ELR (cell line): ENCODE measurements around the gene AVPR1A.
"Not testable (repeated sequence)": the region's sequence is repeated elsewhere in the genome, so short reads cannot be mapped to it uniquely, and the experiment has no call there.

Experiments
- DNase-seq: peaks from one replicate; pipeline ENCODE4 v3.0.0-alpha.2; 2015; ENCODE audit warnings: low read depth

Gene AVPR1A

DNA sequence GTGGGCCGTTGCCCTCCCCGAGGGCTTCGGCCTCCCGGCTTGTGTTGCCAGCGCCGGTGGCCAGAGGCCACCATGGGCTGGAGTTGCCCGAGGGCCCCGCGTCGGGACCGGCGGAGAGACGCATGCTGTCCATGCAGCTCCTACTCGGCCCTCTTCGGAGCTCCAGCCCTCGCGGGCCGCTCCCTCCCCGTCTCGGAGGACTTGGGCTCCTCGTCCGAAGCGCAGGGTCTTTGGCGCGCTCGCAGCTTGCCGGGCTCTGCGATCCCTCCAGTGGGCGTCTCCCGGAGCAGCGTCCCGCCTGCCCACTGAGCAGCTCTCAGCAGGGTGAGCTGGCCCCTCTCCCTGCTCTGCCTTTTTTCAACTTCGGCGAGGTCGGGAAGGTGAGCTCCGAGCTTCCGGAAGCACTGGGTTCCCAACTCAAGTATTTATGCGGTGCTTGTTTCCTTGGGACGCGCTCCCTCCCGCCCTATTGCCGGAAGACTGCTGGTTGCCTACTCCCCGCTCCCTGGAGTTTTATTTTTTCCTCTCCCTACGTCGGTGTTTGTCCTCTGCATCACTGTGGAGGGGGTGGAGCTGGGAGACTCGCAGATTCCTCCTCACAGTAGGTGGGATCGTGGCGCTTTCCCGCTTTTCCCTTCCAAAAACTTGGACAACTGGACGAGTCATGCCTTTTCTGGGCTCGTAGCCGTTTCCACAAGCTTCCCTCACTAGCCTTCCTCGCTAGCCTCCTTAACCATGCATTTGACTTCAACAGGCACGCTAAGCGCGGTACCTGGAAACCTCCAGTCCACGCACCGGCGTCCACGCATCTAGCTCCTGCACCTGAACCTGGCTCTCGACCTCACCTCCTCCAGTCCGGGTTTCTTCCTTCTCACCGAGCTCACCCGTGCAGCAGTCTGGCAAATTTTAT lies at the start of gene AVPR1A:
Gene AVPR1A (minus strand): TSS at position 489 of the 910 bp plus-strand sequence. CDS start 365 bp downstream, at position 124.
- DNase-seq: no peak

DNA sequence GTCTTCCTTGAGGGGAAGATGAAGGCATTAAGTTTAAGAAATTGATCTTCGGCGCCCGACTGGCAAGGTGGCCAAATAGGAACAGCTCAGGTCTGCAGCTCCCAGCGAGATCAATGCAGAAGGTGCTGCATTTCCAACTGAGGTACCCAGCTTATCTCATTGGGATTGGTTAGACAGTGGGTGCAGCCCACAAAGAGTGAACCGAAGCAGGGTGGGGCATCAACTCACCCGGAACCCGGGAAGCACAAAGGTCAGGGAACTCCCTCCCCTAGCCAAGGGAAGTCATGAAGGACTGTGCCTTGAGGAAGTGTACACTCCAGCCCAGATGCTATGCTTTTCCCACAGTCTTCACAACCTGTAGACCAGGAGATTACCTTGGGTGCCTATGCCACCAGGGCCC lies 45.2 kb upstream of the AVPR1A start:
- DNase-seq: no peak

DNA sequence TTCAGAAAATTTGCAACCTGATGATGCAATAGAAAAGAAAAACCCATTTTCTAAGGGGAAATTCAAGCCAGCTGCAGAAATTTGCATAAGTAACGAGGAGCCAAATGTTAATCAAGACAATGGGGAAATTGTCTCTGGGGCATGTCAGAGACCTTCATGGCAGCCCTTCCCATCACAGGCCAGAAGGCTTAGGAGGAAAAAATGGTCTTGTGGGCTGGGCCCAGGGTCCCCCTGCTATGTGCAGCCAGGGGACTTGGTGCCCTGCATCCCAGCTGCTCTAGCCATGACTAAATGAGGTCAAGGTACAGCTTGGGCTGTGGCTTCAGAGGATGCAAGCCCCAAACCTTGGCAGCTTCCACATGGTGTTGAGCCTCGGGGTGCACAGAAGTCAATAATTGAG lies 28.2 kb upstream of the AVPR1A start:
- no peak for DNase-seq

DNA sequence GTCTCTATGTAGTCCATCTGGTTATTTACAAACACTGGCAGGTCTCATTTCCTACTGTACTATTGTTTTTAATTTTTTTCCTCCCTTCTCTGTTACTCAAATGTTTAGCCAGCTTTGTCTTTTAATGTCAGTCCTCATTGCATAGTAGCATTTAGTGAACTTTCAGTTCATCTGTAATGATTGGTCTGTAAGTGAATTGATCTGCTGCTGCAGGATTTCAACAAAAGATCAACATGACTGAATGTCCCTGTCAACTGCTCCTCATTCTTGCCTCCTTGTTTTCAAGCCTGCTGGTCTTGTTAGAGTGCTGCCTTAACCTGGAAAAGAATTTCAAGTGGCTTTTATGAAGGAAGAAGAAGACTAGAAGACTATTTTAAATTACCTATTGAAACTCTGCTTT lies 19.3 kb upstream of the AVPR1A start:
- no peak for DNase-seq

DNA sequence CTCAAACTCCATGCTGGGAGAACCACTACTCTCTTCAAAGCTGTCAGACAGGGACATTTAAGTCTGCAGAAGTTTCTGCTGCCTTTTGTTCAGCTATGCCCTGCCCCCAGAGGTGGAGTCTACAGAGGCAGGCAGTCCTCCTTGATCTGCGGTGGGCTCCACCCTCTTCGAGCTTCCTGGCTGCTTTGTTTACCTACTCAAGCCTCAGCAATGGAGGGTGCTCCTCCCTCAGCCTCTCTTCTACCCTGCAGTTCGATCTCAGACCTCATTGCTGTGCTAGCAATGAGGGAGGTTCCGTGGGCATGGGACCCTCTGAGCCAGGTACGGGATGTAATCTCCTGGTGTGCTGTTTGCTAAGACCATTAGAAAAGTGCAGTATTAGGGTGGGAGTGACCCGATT lies 16.7 kb upstream of the AVPR1A start:
- not testable (repeated sequence) for DNase-seq

DNA sequence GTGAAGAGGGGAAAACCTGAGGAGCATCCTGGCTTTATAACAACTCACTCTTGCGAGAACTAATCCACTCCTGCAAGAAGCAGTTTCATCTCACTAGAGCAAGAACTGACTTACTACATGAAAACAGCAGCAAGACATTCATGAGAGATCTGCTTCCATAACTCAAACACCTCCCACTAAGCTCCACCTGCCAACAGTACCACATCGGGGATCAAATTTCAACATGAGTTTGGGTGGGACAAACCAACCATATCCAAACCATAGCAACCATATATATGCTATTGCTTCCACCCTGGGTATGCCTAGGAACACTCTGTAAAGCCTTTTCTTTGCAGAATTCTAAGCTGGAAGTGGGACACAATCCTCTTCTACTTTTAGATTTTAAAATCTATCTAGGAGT lies 13.9 kb upstream of the AVPR1A start:
- DNase-seq: no peak

DNA sequence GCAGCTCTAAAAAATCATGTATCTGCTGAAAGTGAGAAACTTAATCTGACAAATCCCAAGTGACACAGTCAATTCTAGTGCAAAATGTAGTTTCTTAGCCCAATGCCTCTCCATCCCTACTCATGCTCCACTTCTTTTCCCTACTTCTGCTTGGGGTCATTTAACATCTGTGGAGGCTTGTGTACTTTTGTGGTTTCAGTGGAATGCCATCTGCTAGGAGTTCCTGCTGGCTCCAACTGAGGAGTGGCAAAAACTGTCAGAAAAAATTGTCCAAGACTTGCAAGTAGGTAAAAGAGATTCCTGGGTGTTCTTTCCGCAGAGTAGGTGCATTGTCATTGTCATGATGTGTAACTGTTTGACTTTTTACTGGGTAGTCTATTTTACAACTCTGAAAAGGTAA lies 12.5 kb upstream of the AVPR1A start:
- no peak for DNase-seq

DNA sequence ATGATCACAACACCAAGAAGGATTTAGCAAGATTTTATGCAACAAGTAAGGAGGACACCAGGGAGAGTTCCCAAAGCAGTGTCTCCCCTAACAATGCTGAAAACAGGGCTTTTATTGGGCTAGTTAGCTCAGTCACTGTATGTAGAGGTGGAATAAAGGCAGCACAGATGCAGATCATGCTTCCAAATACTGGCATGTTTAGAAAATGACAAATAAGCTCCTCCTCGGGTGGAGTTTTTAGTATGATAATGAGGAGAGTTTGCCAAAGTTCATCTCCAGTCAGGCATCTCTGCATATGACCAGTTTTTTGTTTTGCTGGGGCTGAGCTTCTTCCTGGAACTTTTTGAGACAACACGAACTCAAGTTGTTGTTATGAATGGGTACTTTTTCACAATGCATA lies 4.4 kb upstream of the AVPR1A start:
- DNase-seq: no peak

DNA sequence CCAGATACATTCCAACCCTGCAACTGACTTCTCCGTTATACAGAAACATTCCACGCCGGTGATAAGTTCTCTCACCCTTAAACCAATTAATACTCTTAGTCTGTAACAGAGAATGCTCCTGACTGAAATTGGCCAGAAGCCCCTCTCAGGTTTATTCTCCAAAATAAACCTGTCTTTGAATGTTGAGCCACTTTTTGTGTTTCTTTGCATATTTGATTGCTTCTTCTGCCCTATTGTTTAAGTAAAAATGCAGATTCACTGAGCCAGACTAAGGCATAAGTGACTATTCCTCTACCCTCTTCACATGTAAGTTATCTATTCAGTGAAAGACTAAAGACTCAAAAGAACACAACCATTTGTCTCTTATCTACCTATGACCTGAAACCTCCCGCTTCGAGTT lies 3.6 kb upstream of the AVPR1A start:
- no peak for DNase-seq

DNA sequence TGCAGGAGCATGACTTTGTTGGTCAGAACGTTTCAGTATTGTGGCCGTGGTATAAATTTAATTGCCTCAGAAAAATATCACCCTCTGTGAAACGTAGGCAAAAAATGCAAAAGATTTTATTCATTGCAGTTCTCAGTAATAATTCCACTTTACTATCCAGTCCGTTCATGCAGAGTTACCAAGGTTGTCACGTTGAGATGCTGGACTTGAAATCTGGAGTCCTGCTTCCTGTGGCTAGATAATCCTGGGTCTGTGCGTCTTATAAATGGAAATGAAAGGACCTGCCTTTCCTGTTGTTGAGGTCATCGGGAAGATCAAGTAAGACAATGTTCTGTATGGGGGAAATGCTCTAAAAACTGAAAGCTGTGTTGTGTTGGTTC lies 1.3 kb upstream of the AVPR1A start:
- DNase-seq: no peak

DNA sequence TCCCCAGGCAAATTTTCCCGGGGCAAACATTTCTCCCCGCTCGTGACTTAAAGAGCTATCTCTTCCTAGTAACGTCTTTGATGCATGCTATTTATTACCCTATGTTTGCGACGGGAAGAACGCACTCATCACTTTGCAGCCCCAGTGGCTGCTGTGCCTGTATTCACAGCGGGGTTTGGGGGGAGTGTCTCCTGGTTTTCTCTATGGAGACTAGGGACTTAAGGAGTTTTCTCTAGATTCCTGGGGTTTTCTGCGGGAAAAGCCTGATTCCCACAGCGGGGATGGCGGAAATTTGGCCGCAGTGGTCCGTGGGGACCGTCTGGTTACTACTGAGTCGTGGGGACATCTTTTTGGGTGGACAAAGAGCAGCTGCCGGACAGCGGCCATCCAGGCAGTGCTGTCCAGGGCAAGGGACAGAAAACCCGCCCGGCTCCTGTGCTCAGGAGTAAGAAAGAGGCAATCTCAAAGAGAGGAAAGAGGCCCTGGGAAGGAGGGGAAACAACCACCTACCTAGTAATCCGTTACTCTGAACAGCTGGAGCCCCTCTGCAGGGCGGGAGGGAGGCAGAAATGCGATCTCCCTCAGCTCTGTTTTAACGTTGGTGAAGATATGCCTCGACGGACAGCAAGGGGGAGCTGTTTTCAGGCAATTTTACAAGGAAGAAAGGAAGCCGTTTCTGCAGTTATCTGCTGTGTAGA lies 771 bp upstream of the AVPR1A start:
- peak; percentile 58 for DNase-seq

DNA sequence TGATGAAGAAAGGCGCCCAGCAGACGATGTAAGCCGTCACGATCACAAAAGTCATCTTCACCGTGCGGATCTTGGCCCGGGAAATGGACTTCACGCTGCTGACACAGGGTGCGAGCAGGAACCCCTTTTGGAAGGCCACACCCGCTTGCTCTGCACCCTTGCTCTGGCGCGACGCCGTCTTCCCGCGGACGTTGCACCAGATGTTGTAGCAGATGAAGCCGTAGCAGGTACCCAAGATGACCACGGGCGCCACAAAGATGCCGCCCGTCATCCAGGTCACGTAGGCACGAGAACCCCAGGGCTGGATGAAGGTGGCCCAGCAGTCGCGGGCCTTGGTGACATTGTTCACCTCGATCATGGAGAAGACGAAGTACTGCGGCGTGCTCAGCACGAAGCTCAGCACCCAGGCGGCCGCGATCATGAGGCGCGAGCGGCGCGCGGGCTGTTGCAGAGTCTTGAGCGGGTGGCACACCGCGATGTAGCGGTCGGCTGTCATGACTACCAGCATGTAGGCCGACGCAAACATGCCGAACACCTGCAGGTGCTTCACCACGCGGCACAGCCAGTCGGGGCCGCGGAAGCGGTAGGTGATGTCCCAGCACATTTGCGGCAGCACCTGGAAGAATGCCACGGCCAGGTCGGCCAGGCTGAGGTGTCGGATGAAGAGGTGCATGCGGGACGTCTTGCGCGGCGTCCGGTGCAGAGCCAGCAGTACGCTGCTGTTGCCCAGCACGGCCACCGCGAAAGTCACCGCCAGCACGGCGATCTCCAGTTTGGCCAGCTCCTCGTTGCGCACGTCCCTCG lies 890 bp downstream of the AVPR1A start:
- DNase-seq: no peak

DNA sequence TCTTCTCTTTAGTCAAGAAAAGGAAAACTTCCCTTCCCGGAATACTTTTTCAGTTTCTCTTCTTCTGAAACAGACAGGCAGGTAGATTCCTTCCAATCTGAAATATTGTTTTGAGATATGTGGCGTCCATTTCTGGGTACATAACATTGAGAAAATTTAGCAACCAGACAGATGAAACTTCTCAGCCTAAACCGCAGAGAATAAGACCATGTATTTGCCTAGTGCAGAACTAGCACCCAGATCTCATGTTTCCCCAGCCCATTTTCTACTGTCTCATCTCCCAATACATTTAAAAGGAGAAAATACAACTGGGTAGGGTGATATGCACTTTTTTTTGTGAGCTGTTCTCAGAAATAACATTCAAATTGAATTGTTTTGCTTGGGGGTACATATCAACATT lies 6.4 kb downstream of the AVPR1A start:
- no peak for DNase-seq

DNA sequence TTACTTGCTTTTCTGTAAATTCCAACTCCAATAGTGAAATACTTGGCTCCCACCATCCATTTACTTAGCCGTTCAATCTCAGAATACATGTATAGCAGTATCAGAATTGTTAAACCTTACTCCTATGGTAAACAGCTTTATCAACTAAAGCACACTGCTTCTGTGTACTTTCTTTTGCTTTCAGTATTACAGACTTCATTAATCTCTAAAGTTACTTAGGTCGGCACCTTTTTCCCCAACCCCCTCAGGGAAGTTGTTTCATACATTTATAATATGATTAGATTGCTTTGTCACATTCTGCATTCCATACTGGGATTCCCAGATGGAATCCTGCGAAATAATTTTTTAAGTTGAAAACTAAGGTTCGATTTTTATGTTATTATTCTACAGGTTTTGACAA lies 12.5 kb downstream of the AVPR1A start:
- no peak for DNase-seq

DNA sequence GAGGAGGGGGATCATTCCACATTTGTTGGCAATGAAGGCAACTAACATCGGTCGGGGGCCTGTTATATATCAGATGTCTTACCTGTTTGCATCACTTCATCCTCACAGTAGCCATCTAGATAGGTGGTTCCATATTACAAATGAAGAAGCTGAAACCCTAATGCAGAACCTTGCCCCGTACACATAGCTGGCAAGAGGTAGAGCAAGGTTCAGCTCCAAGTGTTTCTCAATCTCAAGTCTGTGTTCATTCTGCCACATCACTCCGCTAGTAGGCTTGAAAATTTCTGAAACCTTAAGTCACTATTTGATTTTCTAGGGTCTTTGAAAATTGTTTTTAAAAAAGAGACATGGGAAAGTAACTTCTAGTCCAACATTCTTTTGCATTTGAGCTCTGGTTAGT lies 17.0 kb downstream of the AVPR1A start:
- no peak for DNase-seq

DNA sequence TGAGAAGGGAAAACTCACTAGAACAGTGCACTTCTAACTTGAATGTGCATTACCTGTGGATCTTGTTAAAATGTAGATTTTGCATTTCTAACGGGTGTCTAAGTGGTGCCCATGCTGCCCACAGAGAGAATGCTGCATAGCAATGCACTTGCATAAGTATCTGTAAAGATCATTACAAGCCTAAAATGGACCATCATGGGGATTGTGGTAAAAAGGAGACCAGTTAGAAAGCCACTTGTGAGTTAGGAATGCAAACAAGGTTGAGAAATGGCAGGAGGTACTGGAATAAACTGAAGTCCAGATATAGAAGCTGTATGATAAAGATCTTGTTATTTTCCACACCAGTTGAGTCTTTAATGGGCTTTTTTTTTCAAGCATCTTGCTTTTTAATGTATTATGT lies 18.8 kb downstream of the AVPR1A start:
- DNase-seq: no peak

DNA sequence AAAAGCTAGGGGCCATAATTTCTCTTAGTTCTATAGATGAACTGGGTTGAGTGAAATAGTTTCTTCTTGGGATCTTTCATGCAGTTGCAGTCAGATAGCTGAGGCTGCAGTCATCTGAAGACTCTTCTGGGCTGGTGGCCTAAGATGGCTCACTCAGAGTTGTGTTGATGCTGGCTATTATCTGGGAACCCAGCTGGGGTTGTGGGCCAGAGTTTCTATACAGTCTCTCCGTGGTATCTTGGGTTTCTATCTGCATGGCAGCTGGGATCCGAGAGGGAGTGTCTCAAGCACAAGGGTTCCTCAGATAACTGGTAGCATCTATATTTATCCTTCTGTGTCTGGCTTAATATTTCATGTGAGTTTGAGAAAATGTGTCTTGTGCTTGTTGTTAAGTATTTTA lies 21.1 kb downstream of the AVPR1A start:
- no peak for DNase-seq

DNA sequence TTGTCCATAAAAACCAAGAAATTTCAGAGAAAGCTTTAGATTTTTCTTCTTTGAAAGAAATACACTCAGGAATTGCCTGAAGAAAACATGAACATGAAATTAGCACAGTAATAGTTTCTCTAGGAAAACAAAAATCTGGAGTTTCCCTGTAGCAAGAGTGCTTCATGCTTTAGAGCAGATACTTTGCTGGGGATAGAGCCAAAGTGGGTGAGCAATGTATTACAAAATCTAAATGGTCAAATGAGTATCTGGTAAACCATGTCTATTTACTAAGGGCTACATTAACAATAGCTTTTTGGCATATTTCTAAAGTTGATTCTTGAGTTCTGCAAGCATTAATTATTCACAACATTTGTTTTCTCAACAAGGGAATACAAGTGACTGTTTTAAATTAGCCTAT lies 26.2 kb downstream of the AVPR1A start:
- DNase-seq: no peak

DNA sequence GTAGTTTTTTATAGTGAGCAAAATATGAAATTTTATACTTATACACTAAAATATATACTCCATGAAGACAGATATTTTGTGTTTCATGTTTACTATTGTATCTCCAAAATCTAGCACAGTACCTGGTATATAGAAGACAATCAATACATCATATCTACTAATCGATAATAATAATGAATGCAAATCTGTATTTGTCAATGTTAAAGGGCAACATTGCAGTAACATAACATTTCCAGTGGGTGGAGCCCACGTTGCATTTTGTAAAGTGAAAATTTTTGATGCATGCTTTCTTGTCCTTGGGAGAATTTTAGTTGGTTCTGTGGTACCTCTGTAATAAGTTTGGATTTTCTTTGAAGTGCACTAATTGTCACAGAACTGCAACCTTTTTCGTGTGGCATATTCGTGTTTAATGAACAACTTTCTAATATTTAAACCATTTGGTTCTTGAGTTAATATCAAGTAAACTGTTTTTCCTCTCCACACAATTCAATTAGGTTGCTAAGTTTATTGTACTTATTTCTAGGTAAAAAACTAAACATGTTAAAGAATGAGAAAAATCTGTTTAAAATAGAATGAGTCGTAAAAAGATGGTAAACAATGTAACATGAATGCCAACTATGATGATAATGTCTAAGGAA lies 47.4 kb downstream of the AVPR1A start:
- DNase-seq: peak; percentile 42

DNA sequence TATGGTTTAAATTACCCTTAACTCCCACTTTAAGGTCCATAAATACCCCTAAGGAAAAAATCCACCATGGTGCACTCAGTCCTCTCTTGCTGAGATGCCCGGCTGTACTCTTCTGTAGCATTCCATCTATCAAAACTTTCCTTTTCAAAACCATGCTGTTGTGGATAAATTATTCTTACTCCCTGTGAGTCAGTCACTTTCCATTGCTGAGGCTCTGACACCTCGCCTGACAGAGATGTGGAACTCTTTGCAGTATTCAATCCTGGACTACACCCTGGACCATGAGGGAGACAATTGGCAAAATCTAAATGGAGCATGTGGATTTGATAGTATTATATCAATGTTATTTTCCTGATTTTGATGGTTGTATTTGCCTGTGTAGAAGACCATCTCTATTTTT lies 49.1 kb downstream of the AVPR1A start:
- no peak for DNase-seq

DNA sequence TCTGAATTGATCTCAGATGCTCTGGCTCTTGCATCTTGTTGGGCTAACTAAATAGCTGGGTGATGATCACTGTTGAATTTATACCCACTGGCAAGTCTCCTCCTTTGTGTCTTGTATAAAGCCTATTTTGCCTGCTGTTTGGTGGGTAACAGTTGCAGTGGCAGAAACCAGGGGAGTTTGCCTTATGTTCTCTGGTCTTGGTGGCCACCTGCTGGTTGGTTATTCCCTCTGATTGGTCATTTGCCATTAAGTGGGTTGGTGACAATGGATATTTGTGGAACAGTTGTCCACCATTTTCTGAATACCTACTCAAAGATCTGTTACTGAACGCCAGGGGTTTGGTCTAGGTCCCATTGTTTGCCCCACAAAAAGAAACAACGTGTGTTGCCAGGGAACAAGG lies 52.1 kb downstream of the AVPR1A start:
- no peak for DNase-seq

DNA sequence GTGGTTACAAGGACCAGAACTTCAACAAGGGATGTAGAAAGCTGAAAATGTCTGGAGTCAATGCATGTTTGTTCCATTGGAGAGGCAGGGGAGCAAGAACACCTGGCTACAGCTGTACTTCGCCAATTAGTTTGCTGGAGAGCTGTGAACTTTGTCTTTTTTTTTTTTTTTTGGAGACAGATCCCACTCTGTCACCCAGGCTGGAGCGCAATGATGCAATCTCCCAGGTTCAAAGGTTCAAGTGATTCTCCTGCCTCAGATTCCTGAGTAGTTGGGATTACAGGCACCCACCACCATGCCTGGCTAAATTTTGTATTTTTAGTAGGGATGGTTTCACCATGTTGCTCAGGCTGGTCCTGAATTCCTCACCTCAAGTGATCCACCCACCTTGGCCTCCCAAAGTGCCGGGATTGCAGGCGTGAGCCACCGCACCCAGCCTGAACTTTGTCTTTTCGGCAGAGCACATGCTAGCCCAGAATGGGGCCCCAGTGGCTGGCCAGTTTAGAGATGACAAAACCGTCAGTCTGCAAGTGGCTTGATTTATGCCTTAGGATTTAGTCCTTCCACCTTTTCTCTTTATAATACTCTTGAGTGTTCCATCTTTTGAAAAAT lies 55.5 kb downstream of the AVPR1A start:
- DNase-seq: no peak
